ENCODE measurements around the gene SETD2. TPM values are rescaled to one million over a fixed set of nuclear protein-coding genes. Genes with fewer than 3 reads are reported as not detected.

Gene SETD2
- polyA plus RNA-seq, 3 donors = 3.1 to 22.4 (median 7.5) TPM

- no peaks in the 10 kb centered on the region for H3K27me3 ChIP-seq (ENCODE audit: control insufficient read depth in 2 of 2, insufficient read depth in 2 of 2, low read length in 2 of 2)
- WGBS (ENCODE audit: insufficient coverage) = no CpG with 5 or more reads among the region's 3 CpGs
- Mint-ChIP-seq H3K4me3 (no peak overlapping the region), H3K9me3 (peaks cover 0 to 16% (median 8%) of the 10 kb centered on the region in 7 donors), H3K27ac (peak overlapping the region in 2 of 7 donors; percentile 13 to 34), H3K27me3 (ENCODE audit: low read depth in 3 of 3) (no peaks in the 10 kb centered on the region), H3K36me3 (peaks cover 57 to 65% of the 10 kb centered on the region in 2 donors), H3K4me1 (peaks cover 4% of the 10 kb centered on the region)
- no peak overlapping the region for H3K27ac ChIP-seq (ENCODE audit: low read depth in 1 of 2, low read length in 2 of 2)
- no peak for DNase-seq
- H3K79me2 ChIP-seq (ENCODE audit: insufficient read depth, low read length) = peaks cover 57% of the 10 kb centered on the region
- no peaks in the 10 kb centered on the region for H3K4me1 ChIP-seq (ENCODE audit: control insufficient read depth in 1 of 2, insufficient read depth in 2 of 2, low read length in 2 of 2)
- H4K20me1 ChIP-seq (ENCODE audit: insufficient read depth, low read length) = peaks cover 56% of the 10 kb centered on the region
- peaks cover 0 to 3% of the 10 kb centered on the region in 2 donors for H3K9me3 ChIP-seq (replicated peaks in 1 of 2; ENCODE audit: control insufficient read depth in 1 of 2, insufficient read depth in 1 of 2, low read length in 2 of 2)
- H3K4me2 ChIP-seq (replicated peaks; ENCODE audit: extremely low read depth, low read length, poor library complexity, severe bottlenecking) = no peak overlapping the region
- no peak overlapping the region for H3K9ac ChIP-seq (ENCODE audit: insufficient read depth, low read length, poor library complexity, severe bottlenecking)
- peaks cover 32 to 74% of the 10 kb centered on the region in 2 donors for H3K36me3 ChIP-seq (replicated peaks in 1 of 2; ENCODE audit: control insufficient read depth in 1 of 2, insufficient read depth in 2 of 2, low read length in 2 of 2)
- no peak overlapping the region for H3K4me3 ChIP-seq (replicated peaks in 1 of 3; ENCODE audit: low read depth in 2 of 3, low read length in 3 of 3)
- no peak overlapping the region for H2AFZ ChIP-seq (ENCODE audit: insufficient read depth, low read depth, low read length, poor library complexity, severe bottlenecking)
- no peak for TF ChIP-seq CTCF (IDR thresholded peaks at IDR 0.05)
- intact Hi-C loops (cut with micrococcal nuclease) = no loop called here
Measured at GRCh38 chr3:47123857-47124256, 40.1 kb downstream of the SETD2 start.

- H3K9me3 Mint-ChIP-seq = peaks cover 0 to 16% (median 8%) of the 10 kb centered on the region in 7 donors
- no peak for DNase-seq
- WGBS (ENCODE audit: insufficient coverage) = 92% methylated on average over 2 of the region's 3 CpGs
- Histone ChIP-seq H2AFZ (ENCODE audit: insufficient read depth, low read depth, low read length, poor library complexity, severe bottlenecking) (no peak overlapping the region), H3K27me3 (ENCODE audit: control insufficient read depth in 2 of 2, insufficient read depth in 2 of 2, low read length in 2 of 2) (no peaks in the 10 kb centered on the region), H3K4me2 (replicated peaks; ENCODE audit: extremely low read depth, low read length, poor library complexity, severe bottlenecking) (no peak overlapping the region), H3K4me1 (ENCODE audit: control insufficient read depth in 1 of 2, insufficient read depth in 2 of 2, low read length in 2 of 2) (no peaks in the 10 kb centered on the region), H3K27ac (ENCODE audit: low read depth in 1 of 2, low read length in 2 of 2) (no peak overlapping the region), H3K4me3 (replicated peaks in 1 of 3; ENCODE audit: low read depth in 2 of 3, low read length in 3 of 3) (no peak overlapping the region), H3K36me3 (replicated peaks in 1 of 2; ENCODE audit: control insufficient read depth in 1 of 2, insufficient read depth in 2 of 2, low read length in 2 of 2) (peaks cover 37 to 91% of the 10 kb centered on the region in 2 donors), H4K20me1 (ENCODE audit: insufficient read depth, low read length) (peaks cover 48% of the 10 kb centered on the region), H3K9ac (ENCODE audit: insufficient read depth, low read length, poor library complexity, severe bottlenecking) (no peak overlapping the region), H3K79me2 (ENCODE audit: insufficient read depth, low read length) (peaks cover 32% of the 10 kb centered on the region), H3K9me3 (replicated peaks in 1 of 2; ENCODE audit: control insufficient read depth in 1 of 2, insufficient read depth in 1 of 2, low read length in 2 of 2) (peaks cover 0 to 3% of the 10 kb centered on the region in 2 donors)
- H3K27ac Mint-ChIP-seq = peak overlapping the region in 1 of 7 donors; percentile 18
- intact Hi-C loops (cut with micrococcal nuclease) = no loop called here
- H3K27me3 Mint-ChIP-seq (ENCODE audit: low read depth in 3 of 3) = no peaks in the 10 kb centered on the region
- peaks cover 67 to 78% of the 10 kb centered on the region in 2 donors for H3K36me3 Mint-ChIP-seq
- H3K4me3 Mint-ChIP-seq = no peak overlapping the region
- no peak for TF ChIP-seq CTCF (IDR thresholded peaks at IDR 0.05)
- no peaks in the 10 kb centered on the region for H3K4me1 Mint-ChIP-seq
Measured at GRCh38 chr3:47121409-47121808, 42.5 kb downstream of the SETD2 start.
